Large intestine (tissue), 3 donors: ENCODE results near the gene LUC7L3. TPM values are rescaled to one million over a fixed set of nuclear protein-coding genes. Genes with fewer than 3 reads are reported as not detected.
A peak's percentile ranks its signal among the peaks of the same experiment; 100 is the strongest.

Experiments
- DNase-seq, 2 donors: peaks; one replicate each; pipeline versions ENCODE4 v3.0.0 to v3.0.0-alpha.2; 2013
- H3K27ac ChIP-seq: one replicate; pipeline ENCODE4 v1.5.1; 2013; ENCODE audit warnings: low read length
- H3K27me3 ChIP-seq: 2 replicates; pipeline ENCODE4 v1.6.1; 2013; ENCODE audit warnings: low read length; ENCODE audit not compliant: control insufficient read depth, insufficient read depth
- H3K36me3 ChIP-seq: 2 replicates; pipeline ENCODE4 v1.6.1; 2013; ENCODE audit warnings: low read length; ENCODE audit not compliant: control insufficient read depth, insufficient read depth
- H3K4me1 ChIP-seq: one replicate; pipeline ENCODE4 v1.6.1; 2013; ENCODE audit warnings: low read length; ENCODE audit not compliant: control insufficient read depth, insufficient read depth
- H3K4me3 ChIP-seq: one replicate; pipeline ENCODE4 v1.5.1; 2013; ENCODE audit warnings: low read length
- H3K9me3 ChIP-seq: one replicate; pipeline ENCODE4 v1.6.1; 2013; ENCODE audit warnings: mild to moderate bottlenecking, low read depth, low read length, moderate library complexity; ENCODE audit not compliant: control insufficient read depth
- WGBS: methylation state at CpG from one replicate; pipeline ENCODE4 v1.1.5; 2013; ENCODE audit warnings: low lambda C conversion rate; ENCODE audit not compliant: insufficient coverage; 5-methylcytosine and 5-hydroxymethylcytosine counted together
- polyA plus RNA-seq: library from polyadenylated mRNA; unstranded; fragments of 120-200 nt; gene quantifications from one replicate; pipeline ENCODE4 v1.2.1, GENCODE V29; 2013

Gene LUC7L3
- polyA plus RNA-seq, 1 donor: 273 TPM

- peaks cover 76% of the 10 kb centered on the region for H3K4me1 ChIP-seq
- DNase-seq: no peak
- H3K9me3 ChIP-seq: no peaks in the 10 kb centered on the region
- peak overlapping the region; percentile 12 for H3K4me3 ChIP-seq
- H3K36me3 ChIP-seq: no peaks in the 10 kb centered on the region
- 100% methylated on average over 2 of the region's 17 CpGs for WGBS
- no peaks in the 10 kb centered on the region for H3K27me3 ChIP-seq
- peak overlapping the region; percentile 94 for H3K27ac ChIP-seq
Observed at GRCh38 chr17:50685691-50686493, 33.5 kb upstream of the LUC7L3 start.

- WGBS: 20% methylated on average over 2 of the region's 14 CpGs
- Histone ChIP-seq H3K27me3 (no peaks in the 10 kb centered on the region), H3K36me3 (no peaks in the 10 kb centered on the region), H3K27ac (peak overlapping the region; percentile 94), H3K9me3 (no peaks in the 10 kb centered on the region), H3K4me1 (peaks cover 77% of the 10 kb centered on the region), H3K4me3 (peak overlapping the region; percentile 12)
- peak; percentile 86 to 95 for DNase-seq
Observed at GRCh38 chr17:50686494-50687199, 32.8 kb upstream of the LUC7L3 start.

GRCh38 chr17:50687200-50688066, 32.0 kb upstream of the LUC7L3 start:
- no CpG with 5 or more reads among the region's 16 CpGs for WGBS
- Histone ChIP-seq H3K4me3 (no peak overlapping the region), H3K36me3 (no peaks in the 10 kb centered on the region), H3K27me3 (no peaks in the 10 kb centered on the region), H3K9me3 (no peaks in the 10 kb centered on the region), H3K4me1 (peaks cover 82% of the 10 kb centered on the region), H3K27ac (peak overlapping the region; percentile 94)
- peak; percentile 63 to 80 for DNase-seq

- WGBS: no CpG with 5 or more reads among the region's 3 CpGs
- peak overlapping the region; percentile 94 for H3K27ac ChIP-seq
Observed at GRCh38 chr17:50688245-50688644, 31.2 kb upstream of the LUC7L3 start.

GRCh38 chr17:50689251-50689650, 30.2 kb upstream of the LUC7L3 start:
- H3K4me1 ChIP-seq: peaks cover 91% of the 10 kb centered on the region
- peak overlapping the region; percentile 92 for H3K27ac ChIP-seq
- H3K27me3 ChIP-seq: no peaks in the 10 kb centered on the region
- no peak overlapping the region for H3K4me3 ChIP-seq
- H3K36me3 ChIP-seq: no peaks in the 10 kb centered on the region
- no CpG with 5 or more reads among the region's 4 CpGs for WGBS
- no peaks in the 10 kb centered on the region for H3K9me3 ChIP-seq
- DNase-seq: peak; percentile 51 to 64

More at GRCh38 chr17:50688245-50688644, 31.2 kb upstream of the LUC7L3 start:
- H3K4me1 ChIP-seq: peaks cover 89% of the 10 kb centered on the region
- H3K9me3 ChIP-seq: no peaks in the 10 kb centered on the region
- no peaks in the 10 kb centered on the region for H3K36me3 ChIP-seq
- no peaks in the 10 kb centered on the region for H3K27me3 ChIP-seq
- no peak for DNase-seq
- H3K4me3 ChIP-seq: no peak overlapping the region

- peaks cover 91% of the 10 kb centered on the region for H3K4me1 ChIP-seq
- DNase-seq: peak in 1 of 2 donors; percentile 28
- H3K9me3 ChIP-seq: no peaks in the 10 kb centered on the region
- no peaks in the 10 kb centered on the region for H3K27me3 ChIP-seq
- H3K27ac ChIP-seq: peak overlapping the region; percentile 92
- no peaks in the 10 kb centered on the region for H3K36me3 ChIP-seq
- H3K4me3 ChIP-seq: no peak overlapping the region
- WGBS: 83% methylated on average over 2 of the region's 19 CpGs
Observed at GRCh38 chr17:50689956-50690886, 29.2 kb upstream of the LUC7L3 start.

GRCh38 chr17:50690887-50691549, 28.4 kb upstream of the LUC7L3 start:
- peaks cover 8% of the 10 kb centered on the region for H3K36me3 ChIP-seq
- WGBS: 0% methylated on average over 2 of the region's 9 CpGs
- H3K27ac ChIP-seq: peak overlapping the region; percentile 92
- peaks cover 88% of the 10 kb centered on the region for H3K4me1 ChIP-seq
- no peak overlapping the region for H3K4me3 ChIP-seq
- no peak for DNase-seq
- H3K9me3 ChIP-seq: no peaks in the 10 kb centered on the region
- no peaks in the 10 kb centered on the region for H3K27me3 ChIP-seq

- no peaks in the 10 kb centered on the region for H3K9me3 ChIP-seq
- H3K27me3 ChIP-seq: no peaks in the 10 kb centered on the region
- peak; percentile 50 to 81 for DNase-seq
- no CpG with 5 or more reads among the region's 6 CpGs for WGBS
- peaks cover 82% of the 10 kb centered on the region for H3K4me1 ChIP-seq
- H3K4me3 ChIP-seq: no peak overlapping the region
- peaks cover 16% of the 10 kb centered on the region for H3K36me3 ChIP-seq
- H3K27ac ChIP-seq: peak overlapping the region; percentile 92
Observed at GRCh38 chr17:50691550-50692447, 27.6 kb upstream of the LUC7L3 start.
